Endodermal cell (in vitro differentiated cells): ENCODE measurements around the gene DNASE2B. TPM values are rescaled to one million over a fixed set of nuclear protein-coding genes. Genes with fewer than 3 reads are reported as not detected.

Source experiments
- DNase-seq: peaks from one replicate; pipeline ENCODE4 v3.0.0-alpha.2; 2017
- H3K27ac ChIP-seq: 2 replicates; pipeline ENCODE4 v1.5.1; 2013; ENCODE audit warnings: mild to moderate bottlenecking, low read depth, low read length, moderate library complexity
- H3K27me3 ChIP-seq: 2 replicates; pipeline ENCODE4 v1.6.1; 2013; ENCODE audit warnings: mild to moderate bottlenecking, low read length, moderate library complexity; ENCODE audit not compliant: insufficient read depth, control insufficient read depth, poor library complexity, severe bottlenecking
- H3K36me3 ChIP-seq: 2 replicates; pipeline ENCODE4 v1.7.0; 2013; ENCODE audit warnings: mild to moderate bottlenecking, low read length, moderate library complexity; ENCODE audit not compliant: control insufficient read depth, insufficient read depth
- H3K4me1 ChIP-seq: one replicate; pipeline ENCODE4 v1.7.0; 2013; ENCODE audit warnings: low read length; ENCODE audit not compliant: control insufficient read depth, insufficient read depth
- H3K4me3 ChIP-seq: 2 replicates; pipeline ENCODE4 v1.5.1; 2013; ENCODE audit warnings: mild to moderate bottlenecking, low read length, moderate library complexity
- H3K9ac ChIP-seq: 2 replicates; pipeline ENCODE4 v1.6.1; 2013; ENCODE audit warnings: mild to moderate bottlenecking, low read length, moderate library complexity; ENCODE audit not compliant: poor library complexity, severe bottlenecking; ENCODE audit errors: extremely low read depth
- H3K9me3 ChIP-seq: 2 replicates; pipeline ENCODE4 v1.6.1; 2013; ENCODE audit warnings: mild to moderate bottlenecking, low read length, moderate library complexity; ENCODE audit not compliant: control insufficient read depth
- H3K27ac Mint-ChIP-seq: 2 replicates; pipeline ENCODE4 v1.8.0; 2020; ENCODE audit warnings: mixed read lengths
- H3K27me3 Mint-ChIP-seq: 2 replicates; pipeline ENCODE4 v1.8.0; 2021; ENCODE audit warnings: mild to moderate bottlenecking, mixed read lengths; ENCODE audit not compliant: insufficient read depth
- H3K36me3 Mint-ChIP-seq: 2 replicates; pipeline ENCODE4 v1.8.0; 2020; ENCODE audit warnings: low read depth, mixed read lengths
- H3K4me1 Mint-ChIP-seq: 2 replicates; pipeline ENCODE4 v1.8.0; 2020; ENCODE audit warnings: mixed read lengths
- H3K4me3 Mint-ChIP-seq: 2 replicates; pipeline ENCODE4 v1.8.0; 2020; ENCODE audit warnings: mild to moderate bottlenecking, moderate library complexity, mixed read lengths
- H3K9me3 Mint-ChIP-seq: 2 replicates; pipeline ENCODE4 v1.8.0; 2020; ENCODE audit warnings: mild to moderate bottlenecking, mixed read lengths
- WGBS, 2 experiments: methylation state at CpG; one replicate each; pipeline versions ENCODE4 v1.1.5 to v1.1.7; 2013; ENCODE audit warnings: missing lambda C conversion rate in 2 of 2, mixed read lengths in 1 of 2; ENCODE audit not compliant: insufficient coverage in 1 of 2, insufficient read length in 1 of 2; 5-methylcytosine and 5-hydroxymethylcytosine counted together
- total RNA-seq, 2 donors: library from RNA; stranded (reverse); fragmentation: NEBNext Ultra II Directional in 1 of 2; extraction: Animal tissue kit (Norgen Biotek cat#: 25700) in 1 of 2; gene quantifications; 2 replicates in 1 of 2; 3 replicates in 1 of 2; pipeline ENCODE4 v1.2.1, GENCODE V29; 2021
- TF ChIP-seq, protein P1 (sequence below): fragments of 200-600 bp; sonication (generic); conservative IDR thresholded peaks from 2 replicates; pipeline ENCODE4 v1.5.0; 2021; ENCODE audit warnings: antibody characterized with exemption, mild to moderate bottlenecking

The DNASE2B gene
- total RNA-seq, 2 donors from 2014 or later = not detected

DNA sequence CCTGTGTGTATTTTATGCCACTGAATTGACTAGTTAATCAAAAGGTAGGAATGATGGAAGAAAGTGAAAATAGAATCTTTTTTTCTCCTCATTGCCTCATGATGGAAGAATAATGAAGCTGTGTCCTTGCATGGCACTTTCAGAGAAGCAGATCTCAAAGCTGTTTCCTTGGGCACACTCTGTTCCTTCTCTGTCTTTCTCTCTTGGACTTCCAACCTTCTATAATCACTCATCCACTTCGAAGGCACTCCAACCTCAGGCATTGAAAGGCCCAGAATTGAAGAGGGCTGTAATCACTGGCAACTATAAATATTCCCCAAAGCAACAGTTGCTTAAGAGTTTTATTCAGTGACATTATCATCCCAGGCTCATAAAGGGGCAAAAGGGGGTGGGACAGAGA is 31.1 kb upstream of the DNASE2B start:
- no peaks in the 10 kb centered on the region for H3K36me3 ChIP-seq
- no peaks in the 10 kb centered on the region for H3K4me1 ChIP-seq
- Mint-ChIP-seq H3K4me1 (no peaks in the 10 kb centered on the region), H3K27me3 (peaks cover 5% of the 10 kb centered on the region), H3K9me3 (no peaks in the 10 kb centered on the region), H3K27ac (no peak overlapping the region), H3K4me3 (no peak overlapping the region), H3K36me3 (no peaks in the 10 kb centered on the region)
- DNase-seq = no peak
- peaks cover 5% of the 10 kb centered on the region for H3K27me3 ChIP-seq
- H3K27ac ChIP-seq = no peak overlapping the region
- TF ChIP-seq, protein P1, sequence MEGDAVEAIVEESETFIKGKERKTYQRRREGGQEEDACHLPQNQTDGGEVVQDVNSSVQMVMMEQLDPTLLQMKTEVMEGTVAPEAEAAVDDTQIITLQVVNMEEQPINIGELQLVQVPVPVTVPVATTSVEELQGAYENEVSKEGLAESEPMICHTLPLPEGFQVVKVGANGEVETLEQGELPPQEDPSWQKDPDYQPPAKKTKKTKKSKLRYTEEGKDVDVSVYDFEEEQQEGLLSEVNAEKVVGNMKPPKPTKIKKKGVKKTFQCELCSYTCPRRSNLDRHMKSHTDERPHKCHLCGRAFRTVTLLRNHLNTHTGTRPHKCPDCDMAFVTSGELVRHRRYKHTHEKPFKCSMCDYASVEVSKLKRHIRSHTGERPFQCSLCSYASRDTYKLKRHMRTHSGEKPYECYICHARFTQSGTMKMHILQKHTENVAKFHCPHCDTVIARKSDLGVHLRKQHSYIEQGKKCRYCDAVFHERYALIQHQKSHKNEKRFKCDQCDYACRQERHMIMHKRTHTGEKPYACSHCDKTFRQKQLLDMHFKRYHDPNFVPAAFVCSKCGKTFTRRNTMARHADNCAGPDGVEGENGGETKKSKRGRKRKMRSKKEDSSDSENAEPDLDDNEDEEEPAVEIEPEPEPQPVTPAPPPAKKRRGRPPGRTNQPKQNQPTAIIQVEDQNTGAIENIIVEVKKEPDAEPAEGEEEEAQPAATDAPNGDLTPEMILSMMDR = no peak
- H3K9ac ChIP-seq = no peak overlapping the region
- 90% methylated on average over 1 of the region's 1 CpG; no CpG with 5 or more reads in 1 of the 2 experiments for WGBS, 2 experiments
- H3K4me3 ChIP-seq = no peak overlapping the region
- no peaks in the 10 kb centered on the region for H3K9me3 ChIP-seq

DNA sequence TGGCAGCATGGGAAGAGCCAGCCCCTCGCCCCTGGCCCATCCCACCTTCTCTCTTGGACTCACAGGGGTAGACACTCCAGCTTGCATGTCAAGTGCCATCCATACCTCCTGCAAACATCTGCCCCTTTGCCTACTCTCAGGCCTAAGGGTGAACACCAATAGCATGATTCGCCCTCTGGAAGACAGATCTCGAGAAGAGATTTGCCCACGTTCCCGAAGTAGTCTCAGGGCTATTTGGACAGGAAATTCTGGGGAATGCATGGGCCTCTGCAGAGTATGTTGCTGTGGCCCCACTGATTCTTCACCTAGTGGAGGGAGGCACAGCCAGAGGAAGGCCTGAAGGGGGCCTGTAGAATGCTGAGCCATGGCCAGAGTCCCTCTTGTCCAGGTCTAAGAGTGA is 29.8 kb upstream of the DNASE2B start:
- no peak for DNase-seq
- H3K36me3 ChIP-seq = no peaks in the 10 kb centered on the region
- Mint-ChIP-seq H3K4me3 (no peak overlapping the region), H3K27me3 (no peaks in the 10 kb centered on the region), H3K36me3 (no peaks in the 10 kb centered on the region), H3K4me1 (no peaks in the 10 kb centered on the region), H3K9me3 (no peaks in the 10 kb centered on the region), H3K27ac (no peak overlapping the region)
- no peaks in the 10 kb centered on the region for H3K27me3 ChIP-seq
- TF ChIP-seq, protein P1 = no peak
- no peak overlapping the region for H3K9ac ChIP-seq
- no peaks in the 10 kb centered on the region for H3K4me1 ChIP-seq
- 92% methylated on average over 5 of the region's 5 CpGs for WGBS, 2 experiments
- H3K27ac ChIP-seq = no peak overlapping the region
- H3K4me3 ChIP-seq = no peak overlapping the region
- H3K9me3 ChIP-seq = no peaks in the 10 kb centered on the region

DNA sequence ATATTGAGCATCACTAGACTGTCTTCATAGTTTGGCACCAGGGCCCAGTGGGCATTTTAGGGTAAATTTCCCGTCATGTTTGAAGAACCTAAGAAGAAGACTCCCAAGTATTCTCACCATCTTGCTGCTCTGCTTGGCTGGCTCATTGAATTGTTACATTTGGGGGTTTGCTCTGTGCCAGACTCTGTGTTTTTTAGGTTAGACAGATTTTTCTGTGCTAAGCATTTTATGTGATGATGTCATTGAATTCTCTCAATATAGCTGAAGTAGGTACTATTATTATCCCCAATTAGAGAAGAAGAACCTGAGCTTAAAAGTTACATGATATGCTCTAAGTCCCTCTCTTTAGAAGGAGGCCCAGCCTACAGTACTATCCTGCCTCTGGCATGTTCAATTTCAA is 28.0 kb upstream of the DNASE2B start:
- Histone ChIP-seq H3K4me3 (no peak overlapping the region), H3K9me3 (no peaks in the 10 kb centered on the region), H3K36me3 (no peaks in the 10 kb centered on the region), H3K9ac (no peak overlapping the region), H3K27ac (no peak overlapping the region), H3K27me3 (no peaks in the 10 kb centered on the region), H3K4me1 (no peaks in the 10 kb centered on the region)
- no peak overlapping the region for H3K4me3 Mint-ChIP-seq
- TF ChIP-seq, protein P1 = no peak
- no peak overlapping the region for H3K27ac Mint-ChIP-seq
- no peaks in the 10 kb centered on the region for H3K9me3 Mint-ChIP-seq
- H3K4me1 Mint-ChIP-seq = no peaks in the 10 kb centered on the region
- DNase-seq = no peak
- 88% methylated on average over 1 of the region's 1 CpG; no CpG with 5 or more reads in 1 of the 2 experiments for WGBS, 2 experiments
- H3K27me3 Mint-ChIP-seq = no peaks in the 10 kb centered on the region
- no peaks in the 10 kb centered on the region for H3K36me3 Mint-ChIP-seq
